Measurements from ENCODE around the gene WASL.

DNA sequence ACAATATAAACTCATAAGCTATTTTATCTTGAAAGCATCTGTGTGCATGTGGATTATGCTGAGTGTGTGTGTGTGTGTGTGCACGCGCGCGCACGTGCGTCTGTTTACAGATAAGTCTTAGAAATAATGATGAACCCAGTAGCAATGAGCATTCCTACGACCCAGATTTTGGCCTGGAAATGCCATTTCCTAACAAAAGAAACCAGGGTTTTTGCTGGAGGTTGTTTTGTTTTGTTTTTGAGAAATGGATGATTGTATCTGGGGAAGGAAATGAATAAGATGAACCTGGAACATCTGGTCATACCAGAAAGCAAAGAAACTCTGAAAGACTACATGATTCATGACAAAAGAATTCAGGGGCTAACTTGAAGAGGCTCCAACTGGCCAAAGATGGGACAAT, 115.2 kb downstream of the WASL start:
- TF ChIP-seq, protein P1, sequence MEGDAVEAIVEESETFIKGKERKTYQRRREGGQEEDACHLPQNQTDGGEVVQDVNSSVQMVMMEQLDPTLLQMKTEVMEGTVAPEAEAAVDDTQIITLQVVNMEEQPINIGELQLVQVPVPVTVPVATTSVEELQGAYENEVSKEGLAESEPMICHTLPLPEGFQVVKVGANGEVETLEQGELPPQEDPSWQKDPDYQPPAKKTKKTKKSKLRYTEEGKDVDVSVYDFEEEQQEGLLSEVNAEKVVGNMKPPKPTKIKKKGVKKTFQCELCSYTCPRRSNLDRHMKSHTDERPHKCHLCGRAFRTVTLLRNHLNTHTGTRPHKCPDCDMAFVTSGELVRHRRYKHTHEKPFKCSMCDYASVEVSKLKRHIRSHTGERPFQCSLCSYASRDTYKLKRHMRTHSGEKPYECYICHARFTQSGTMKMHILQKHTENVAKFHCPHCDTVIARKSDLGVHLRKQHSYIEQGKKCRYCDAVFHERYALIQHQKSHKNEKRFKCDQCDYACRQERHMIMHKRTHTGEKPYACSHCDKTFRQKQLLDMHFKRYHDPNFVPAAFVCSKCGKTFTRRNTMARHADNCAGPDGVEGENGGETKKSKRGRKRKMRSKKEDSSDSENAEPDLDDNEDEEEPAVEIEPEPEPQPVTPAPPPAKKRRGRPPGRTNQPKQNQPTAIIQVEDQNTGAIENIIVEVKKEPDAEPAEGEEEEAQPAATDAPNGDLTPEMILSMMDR (optimal IDR thresholded peaks at IDR 0.05 in 1 of 3, IDR thresholded peaks at IDR 0.05 in 1 of 3, conservative IDR thresholded peaks at IDR 0.05 in 1 of 3; ENCODE audit: extremely low read depth in 1 of 3, insufficient read depth in 2 of 3, low read length in 3 of 3), result no peak
- no peak for TF ChIP-seq EZH2 (IDR thresholded peaks at IDR 0.05; ENCODE audit: low read length)
